ENCODE results near the gene TBC1D20. TPM values are rescaled to one million over a fixed set of nuclear protein-coding genes. Genes with fewer than 3 reads are reported as not detected.
"Not testable (repeated sequence)": the region's sequence is repeated elsewhere in the genome, so short reads cannot be mapped to it uniquely, and the experiment has no call there.

The TBC1D20 gene
- total RNA-seq, 1 donor from 2014 or later: 47.0 TPM

DNA sequence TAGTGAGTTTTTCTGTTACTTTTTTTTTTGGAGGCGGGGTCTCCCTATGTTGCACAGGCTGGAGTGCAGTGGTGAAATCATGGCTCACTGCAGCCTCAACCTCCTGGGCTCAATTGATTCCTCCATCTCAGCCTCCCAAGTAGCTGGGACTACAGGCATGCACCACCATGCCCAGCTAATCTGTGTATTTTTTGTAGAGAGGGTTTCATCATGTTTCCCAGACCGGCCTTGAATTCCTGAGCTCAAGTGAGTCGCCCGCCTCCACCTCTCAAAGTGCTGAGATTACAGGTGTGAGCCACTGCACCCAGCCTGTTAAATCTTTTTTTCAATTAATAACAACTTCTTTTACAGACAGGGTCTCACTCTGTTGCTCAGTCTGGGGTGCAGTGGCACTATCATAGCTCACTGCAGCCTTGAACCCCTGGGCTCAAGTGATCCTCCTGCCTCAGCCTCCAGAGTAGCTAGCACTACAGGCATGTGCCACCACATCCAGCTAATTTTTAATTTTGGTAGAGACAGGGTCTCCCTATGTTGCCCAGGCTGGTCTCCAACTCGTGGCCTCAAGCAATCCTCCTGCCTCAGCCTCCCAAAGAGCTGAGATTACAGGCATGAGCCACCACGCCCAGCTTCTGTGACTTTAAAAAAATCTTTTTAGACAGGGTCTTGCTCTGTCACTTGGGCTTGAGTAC lies 14.4 kb upstream of the TBC1D20 start:
- DNase-seq (ENCODE audit: low spot score): not testable (repeated sequence)

DNA sequence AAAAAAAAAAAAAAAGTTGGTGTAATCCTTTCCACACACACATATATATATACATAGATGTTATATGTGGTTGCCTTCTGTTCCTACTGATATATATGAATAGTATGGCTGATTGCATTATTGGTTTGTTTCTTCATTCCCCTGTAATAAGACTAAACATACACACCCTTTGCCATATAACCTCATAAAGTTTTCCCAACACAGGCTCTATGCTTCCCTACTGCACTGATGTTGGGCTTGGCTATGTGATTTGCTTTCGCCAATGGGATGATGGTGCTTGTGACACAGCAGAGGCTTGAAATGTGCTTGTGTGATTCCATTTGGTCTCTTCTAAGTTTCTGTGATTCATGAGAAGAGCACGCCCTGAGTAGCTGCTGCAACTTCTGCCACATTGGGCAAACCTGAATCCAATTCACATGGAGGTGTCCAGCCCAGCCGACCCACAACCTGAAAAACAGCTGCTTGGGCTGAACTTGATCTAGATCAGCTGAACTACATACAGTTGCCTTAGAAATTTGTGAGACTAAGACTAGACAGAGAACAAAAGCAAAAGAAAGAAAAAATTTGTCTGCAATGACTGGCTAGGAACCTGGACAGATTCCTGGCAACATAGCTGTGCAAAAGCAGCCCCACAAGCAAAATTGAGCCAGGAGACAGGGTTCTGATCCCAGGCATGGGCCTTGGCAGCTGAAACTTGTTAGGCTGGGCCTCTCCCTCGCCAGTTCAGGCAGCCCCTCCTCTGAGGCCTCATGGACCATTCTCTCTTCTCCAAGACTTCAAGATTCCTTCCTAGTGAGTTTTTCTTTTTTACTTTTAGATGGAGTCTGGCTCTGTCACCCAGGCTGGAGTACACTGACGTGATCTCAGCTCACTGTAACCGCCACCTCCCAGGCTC lies 13.4 kb upstream of the TBC1D20 start:
- no peak for DNase-seq (ENCODE audit: low spot score)

DNA sequence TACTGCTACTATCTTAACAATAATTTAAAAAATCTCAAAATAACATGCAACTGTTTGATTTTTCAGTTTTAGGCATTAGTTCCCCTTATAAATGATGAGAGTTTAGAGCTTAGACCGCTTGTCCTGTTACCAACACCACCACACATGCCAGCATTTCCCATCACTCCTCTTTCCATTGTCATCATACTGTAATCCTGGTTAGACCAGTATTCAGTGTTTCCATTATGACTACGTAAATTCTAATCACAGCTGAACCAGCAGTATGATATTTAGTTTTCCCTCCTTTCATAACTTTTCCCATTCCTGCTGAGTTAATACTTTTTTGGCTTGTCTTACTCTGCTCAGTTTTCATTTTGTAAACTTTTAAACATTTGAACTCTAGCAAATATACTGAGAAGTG lies 12.2 kb upstream of the TBC1D20 start:
- no peak for DNase-seq (ENCODE audit: low spot score)

DNA sequence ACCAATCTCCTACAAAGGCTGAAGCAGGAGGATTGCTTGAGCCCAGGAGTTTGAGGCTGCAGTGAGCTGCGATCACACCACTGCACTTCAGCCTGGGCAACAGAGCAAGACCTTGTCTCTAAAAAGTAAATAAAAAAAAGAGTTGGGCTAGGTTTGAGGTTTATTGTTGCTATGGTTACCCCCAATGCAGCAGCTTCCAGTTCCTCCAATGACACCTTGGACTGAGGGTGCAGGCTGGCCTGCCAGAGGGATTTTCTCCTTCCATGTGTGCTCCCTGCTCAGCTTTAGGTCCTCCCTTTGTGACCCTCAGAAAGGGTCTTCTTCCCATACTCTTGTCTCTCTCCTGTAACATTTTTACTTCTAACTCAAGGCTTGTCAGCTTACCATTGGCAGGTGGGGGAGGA lies 10.6 kb upstream of the TBC1D20 start:
- no peak for DNase-seq (ENCODE audit: low spot score)

DNA sequence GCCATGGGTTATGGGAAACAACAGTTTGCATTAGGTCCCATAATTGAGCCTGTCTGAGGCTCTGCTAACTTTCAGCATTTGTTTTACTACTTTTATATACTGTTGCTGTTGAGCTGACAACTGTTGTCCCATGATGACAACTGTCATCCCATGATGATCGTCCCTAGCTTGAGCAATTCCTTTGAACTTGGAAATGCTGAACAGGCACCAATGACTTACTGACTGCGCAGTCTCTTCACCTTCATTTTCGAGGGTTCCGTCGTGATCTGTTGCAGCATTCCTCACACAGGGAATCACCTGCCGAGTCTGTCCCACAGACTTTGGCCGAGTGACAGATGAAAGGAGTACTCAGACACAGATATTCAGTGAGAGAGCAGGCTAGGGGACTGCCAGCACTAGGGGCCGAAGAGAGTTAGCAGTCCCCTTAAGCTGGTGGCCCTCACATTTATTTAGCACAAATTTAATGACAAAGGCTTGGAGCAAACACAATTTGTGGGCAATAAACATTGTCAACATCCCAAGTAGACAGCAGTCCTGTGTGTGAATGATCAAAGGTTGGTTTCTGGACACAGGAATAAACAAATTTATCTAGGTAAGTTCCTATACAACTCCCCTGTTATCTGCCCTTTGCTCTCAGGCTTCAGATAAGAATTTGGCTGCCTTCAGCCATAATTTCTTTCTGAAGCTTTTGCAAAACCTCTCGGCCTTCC lies 10.0 kb upstream of the TBC1D20 start:
- no peak for DNase-seq (ENCODE audit: low spot score)

DNA sequence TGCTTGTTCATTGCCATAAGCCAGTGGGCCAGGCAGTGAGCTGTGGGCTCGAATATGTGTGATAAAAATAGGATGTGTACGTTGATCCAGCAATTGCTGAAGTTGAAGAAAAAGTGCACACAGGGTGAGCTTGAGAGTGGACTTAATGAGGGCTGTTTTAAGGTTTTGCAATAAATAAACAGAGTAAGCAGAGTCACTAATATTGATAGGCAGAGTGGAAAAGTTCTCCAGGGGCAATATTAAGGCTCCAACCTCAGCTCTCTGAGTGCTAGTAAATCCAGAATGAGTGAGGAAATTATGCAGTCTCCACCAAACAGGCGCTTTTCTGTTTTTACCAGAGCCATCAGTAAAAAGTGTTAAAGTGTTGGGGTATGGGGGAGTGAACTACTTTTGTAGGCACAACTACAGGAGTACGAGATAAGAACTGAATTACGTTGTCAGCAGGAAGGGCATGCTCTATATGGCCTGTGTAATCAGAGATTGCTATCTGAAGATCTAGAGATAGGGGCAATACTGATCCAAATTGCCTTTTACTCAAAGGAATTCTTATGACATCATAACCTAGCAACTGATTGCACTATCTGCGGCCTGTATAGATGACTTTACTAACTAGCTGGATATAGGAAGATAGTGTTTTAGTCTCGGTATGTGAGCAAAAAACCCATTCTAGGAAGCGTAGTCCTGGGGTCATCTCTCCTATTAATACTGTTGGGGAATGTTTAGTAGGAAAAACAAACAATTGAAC lies 7.6 kb upstream of the TBC1D20 start:
- DNase-seq (ENCODE audit: low spot score): no peak

DNA sequence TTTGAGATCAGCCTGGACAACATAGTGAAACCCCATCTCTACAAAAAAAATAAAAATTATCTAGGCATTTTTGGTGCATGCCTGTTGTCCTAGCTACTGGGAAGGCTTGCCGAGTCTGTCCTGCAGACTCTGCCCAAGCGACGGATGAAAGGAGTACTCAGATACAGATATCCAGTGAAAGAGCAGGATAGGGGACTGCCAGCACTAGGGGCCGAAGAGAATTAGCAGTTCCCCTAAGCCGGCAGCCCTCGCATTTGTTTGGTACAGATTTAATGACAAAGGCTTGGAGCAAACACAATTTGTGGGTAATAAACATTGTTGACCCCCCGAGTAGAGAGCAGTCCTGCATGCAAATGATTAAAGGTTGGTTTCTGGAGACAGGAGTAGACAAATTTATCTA lies 5.4 kb upstream of the TBC1D20 start:
- no peak for DNase-seq (ENCODE audit: low spot score)

DNA sequence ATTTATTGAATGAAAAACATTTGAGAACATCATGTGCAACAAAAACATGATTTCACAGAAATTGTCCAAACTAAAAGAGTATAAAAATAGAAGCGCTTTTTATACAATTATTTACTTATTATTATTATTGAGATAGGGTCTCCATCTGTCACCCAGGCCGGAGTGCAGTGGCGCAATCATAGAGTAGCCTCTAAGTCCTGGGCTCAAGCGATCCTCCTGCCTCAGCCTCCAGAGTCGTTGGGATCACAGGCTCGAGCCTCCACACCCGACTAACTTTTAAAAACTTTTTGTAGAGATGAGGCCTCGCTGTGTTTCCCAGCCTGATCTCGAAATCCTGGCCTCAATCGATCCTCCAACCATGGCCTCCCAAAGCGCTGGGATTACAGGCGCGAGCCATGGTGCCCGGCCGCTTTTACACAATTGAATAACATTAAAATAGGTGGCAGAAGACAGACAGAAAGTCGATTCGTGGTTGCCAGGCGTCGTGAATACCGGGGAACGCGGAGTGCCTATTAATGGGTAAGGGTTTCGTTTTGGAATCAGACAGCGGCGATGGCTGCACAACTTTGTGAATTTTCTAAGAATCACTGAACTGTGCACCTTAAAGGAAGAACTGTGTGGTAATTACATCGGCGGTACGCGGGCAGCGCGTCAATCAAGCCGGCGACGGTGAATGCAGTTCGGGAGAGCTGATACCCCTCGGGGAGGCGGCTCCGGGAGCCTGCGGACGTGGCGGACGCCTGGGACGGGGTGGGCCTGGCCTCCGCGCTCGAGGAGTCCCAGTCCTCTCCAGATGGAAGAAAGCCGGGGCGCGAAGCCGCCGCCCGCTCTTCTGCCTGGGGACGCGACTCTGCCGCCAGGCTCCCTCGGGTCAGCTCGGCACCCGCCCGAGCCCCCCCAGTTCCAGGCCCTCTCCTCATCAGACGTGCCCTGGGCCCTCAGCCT lies 807 bp downstream of the TBC1D20 start:
- no peak for DNase-seq (ENCODE audit: low spot score)

DNA sequence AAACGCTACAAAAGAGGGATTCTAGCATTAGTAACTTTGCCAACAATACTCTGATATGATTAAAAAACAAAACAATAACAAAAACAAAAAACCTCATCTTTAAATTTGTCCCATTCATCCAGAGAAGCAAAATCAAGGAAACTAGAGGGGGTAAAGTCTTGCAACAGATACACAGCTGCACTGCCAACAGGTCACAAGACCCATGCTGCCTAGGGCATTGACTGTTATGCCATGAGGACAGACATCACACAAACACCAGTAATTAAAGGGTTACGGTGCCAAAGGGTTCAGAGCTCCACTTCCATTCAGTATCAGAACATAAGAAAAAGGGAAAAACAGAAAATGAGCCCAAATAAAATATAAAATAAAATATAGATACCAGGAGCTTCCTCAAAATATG lies 1.6 kb downstream of the TBC1D20 start:
- DNase-seq (ENCODE audit: low spot score): no peak

DNA sequence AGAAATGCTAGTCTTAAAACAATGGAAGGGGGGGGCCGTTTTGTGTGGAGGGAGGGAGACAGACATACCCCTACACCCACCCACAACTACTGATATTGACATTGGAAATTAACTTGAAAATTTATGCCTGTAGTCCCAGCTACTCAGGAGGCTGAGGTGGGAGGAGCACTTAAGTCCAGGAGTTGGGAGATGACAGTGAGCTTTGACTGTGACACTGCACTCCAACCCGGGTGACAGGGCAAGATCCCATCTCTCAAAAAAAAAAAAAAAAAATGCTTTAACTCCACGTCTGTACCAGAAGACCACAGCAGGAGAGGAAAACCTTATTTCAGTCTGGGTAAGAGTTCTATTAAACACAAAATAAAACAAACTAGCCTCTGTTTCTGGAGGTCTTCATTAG lies 2.2 kb downstream of the TBC1D20 start:
- DNase-seq (ENCODE audit: low spot score): no peak

DNA sequence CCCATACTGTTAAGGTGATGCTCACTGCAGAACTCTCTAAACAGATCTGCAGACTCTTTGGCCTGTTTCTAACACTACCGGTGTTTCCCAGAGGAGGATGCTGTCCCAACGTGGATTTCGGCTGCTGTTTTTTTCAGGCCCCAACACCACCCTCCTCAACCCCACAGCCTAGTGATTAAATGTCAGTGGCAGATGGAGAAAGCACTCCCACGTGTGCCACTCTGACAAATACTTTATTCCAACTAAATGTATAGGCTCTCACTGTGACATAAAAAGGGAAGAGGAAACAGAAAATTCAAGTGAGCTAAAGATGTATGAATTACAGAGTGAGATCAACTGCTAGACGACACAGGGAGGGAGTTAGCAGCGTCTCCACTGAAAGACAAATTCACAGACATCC lies 3.6 kb downstream of the TBC1D20 start:
- no peak for DNase-seq (ENCODE audit: low spot score)

DNA sequence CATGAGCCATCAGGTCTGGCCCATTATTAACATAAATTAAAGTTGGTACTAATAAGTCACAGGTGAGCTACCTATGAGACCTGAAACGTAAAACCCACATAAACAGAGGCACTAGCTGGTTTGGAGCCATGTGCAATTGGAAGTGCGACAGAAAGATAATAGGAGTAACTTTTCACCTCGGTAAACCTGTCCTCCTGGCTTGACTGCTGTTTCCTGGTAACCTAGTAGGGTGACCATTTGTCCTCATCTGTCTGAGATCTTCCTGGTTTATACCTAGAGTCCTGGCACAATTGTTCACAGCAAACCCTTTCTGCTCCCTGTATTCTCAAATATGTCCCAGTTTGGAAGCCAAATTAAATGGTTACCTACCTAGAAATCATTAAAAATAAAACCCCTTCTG lies 7.4 kb downstream of the TBC1D20 start:
- no peak for DNase-seq (ENCODE audit: low spot score)

DNA sequence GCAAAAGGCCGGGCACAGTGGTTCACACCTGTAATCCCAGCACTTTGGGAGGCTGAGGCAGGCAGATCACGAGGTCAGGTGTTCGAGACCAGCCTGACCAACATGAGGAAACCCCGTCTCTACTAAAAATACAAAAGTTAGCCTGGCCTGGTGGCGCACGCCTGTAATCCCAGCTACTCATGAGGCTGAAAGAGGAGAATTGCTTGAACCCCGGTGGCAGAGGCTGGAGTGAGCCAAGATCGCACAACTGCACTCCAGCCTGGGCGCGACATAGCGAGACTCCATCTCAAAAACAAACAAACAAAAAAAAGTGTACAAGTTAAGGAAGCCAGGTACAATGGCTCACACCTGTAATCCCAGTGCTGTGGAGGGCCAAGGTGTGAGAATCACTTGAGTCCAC lies 10.3 kb downstream of the TBC1D20 start:
- DNase-seq (ENCODE audit: low spot score): peak; percentile 57

DNA sequence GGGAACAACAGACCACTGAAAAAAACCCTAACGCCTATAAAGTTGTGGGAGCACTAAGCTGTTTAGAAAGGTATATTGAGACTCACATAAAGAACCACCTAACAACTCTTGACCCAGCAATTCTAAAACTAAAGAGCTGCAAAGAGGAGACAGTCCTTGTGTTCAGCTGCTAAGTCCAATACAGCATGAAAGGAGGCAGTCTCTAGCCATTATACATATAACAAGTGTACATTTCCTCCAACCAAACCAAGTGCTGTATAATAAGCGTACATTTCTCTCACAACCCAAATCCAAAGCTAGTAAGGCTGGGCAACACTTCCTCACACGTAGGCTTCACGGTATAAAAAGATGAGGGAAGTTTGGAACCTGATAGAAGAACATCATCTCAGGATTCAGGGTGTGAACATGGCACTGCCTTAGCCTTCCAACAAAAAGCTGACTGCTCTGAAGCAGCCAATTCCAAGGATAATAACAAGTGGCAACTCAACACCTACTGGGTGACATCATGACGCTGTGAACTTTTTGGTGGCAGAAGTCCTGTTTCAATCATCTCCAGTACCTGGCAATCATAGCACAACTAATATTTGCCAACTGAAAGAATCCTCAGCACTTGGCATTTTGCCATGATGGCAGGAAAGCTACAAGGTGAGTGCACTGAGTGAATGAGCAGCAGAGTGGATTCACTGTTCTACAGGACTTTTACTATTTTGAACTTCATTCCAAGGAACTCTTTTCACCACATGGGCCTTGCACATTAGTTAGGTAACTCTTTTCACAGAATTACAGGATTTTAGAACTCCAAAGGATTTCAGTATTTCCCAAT lies 16.6 kb downstream of the TBC1D20 start:
- DNase-seq (ENCODE audit: low spot score): no peak

DNA sequence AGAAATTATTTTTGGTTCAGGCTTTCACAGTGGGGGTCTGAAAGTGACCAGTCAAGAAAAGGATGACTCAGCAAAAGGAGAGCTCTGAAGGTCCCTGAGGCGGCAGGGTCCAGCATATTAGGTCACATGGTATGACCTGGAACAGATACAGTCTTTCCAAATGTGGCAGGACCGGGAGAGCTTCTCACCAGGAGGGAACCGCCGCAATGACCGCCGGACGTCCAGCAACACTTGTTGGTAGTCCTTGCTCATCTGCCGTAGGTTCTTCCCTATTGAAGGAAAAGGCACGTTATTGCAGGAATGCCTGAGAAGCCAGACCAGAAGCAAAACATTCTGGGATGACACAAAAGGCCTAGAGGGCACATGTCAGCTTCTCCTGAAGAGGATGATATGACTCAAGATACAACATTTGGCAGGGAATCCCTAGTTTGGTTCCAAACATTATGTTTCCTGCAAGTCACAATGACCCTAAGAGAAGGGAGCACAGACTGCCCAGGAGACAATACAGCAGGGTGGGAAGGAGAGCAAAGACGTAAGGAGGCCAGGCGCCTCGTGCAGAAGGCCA lies 17.4 kb downstream of the TBC1D20 start:
- DNase-seq (ENCODE audit: low spot score): no peak

DNA sequence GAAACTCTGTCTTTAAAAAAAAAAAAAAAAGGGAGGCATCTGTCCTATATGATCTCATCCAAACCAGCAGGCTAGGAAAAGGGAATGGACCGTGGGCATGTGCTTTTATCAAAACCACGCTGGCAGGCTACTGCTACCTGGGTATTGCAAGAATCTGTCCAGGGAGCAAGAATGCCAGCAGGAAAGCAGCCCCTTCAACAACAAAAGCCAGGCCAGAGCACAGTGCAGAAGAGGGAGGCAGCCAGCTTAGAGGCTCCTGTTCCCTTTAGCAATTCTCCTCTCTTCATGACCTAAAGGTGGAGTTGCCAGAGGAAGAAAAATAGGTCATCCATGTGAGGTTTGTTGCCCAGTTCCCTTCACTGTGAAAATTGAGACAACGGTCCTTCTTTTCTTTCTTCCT lies 18.2 kb downstream of the TBC1D20 start:
- DNase-seq (ENCODE audit: low spot score): peak; percentile 11

DNA sequence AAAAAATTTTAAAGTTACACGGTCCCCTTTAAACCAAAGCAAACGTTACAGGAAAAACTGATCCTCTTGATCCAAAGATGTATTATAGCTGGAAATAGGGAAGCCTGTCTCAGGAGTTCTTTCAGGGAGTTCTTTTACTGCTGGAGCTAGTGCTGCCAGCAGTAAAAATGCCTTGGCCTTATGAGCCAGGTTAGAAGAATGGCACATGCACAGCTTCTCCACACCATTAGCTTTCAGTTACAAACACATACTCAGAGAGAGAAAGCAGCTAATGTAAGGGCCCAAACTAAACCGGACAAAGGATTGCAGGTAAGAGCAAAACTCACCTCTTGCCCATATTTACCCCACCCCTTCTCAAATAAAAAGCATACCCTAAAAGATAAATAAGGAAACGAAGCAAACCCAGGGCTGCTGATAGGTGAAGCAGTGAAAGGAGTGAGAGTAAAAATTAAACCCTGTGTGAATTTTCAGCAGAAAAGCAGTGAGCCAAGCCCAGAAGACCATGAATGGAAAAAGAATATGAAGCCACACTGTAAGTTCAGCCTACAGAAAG lies 19.0 kb downstream of the TBC1D20 start:
- no peak for DNase-seq (ENCODE audit: low spot score)

DNA sequence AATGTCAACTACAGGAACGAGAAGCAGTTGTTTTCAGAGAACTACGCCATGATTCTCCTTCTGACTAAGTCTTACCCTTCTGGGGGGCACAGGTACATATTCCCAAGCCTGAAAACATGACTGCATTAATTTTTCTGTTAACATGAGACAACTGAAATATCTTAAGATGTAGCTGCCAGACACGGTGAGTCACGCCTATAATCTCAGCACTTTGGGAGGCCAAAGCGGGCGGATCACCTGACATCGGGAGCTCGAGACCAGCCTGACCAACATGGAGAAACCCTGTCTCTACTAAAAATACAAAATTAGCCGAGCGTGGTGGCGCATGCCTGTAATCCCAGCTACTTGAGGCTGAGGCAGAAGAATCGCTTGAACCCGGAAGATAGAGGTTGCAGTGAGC lies 21.7 kb downstream of the TBC1D20 start:
- peak; percentile 65 for DNase-seq (ENCODE audit: low spot score)

DNA sequence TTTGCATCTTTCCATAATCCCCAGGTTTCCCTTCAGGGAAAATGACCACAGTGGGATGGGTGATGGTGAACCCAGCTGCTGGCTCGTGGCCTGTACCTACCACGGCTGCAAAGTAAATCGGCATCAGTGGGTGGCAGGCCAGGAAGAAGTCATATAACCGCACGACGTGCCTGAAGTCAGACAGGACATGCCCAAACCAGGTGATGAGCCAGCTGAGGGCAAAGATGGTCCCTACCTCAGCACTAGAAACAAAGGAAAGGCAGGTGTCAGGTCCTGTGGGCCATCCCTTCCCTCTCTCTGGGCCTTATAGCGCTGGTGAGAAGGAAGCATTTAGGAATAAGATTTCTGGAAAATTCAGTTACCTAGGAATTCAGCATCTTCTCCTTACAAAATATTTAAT lies 22.2 kb downstream of the TBC1D20 start:
- peak; percentile 14 for DNase-seq (ENCODE audit: low spot score)
